Trophoblast cell (in vitro differentiated cells and primary cell): ENCODE data around the gene MR1.

Source experiments
- DNase-seq, 2 donors: peaks; one replicate each; pipeline ENCODE4 v3.0.0-alpha.2; 2016
- H2AFZ ChIP-seq: 2 replicates; pipeline ENCODE4 v1.6.1; 2013; ENCODE audit warnings: low read length, moderate library complexity, mild to moderate bottlenecking; ENCODE audit not compliant: insufficient read depth, poor library complexity
- H2AK5ac ChIP-seq: 2 replicates; pipeline ENCODE4 v1.6.1; 2013; ENCODE audit warnings: mild to moderate bottlenecking, low read length
- H2BK120ac ChIP-seq: 2 replicates; pipeline ENCODE4 v1.6.1; 2013; ENCODE audit warnings: low read length, mild to moderate bottlenecking, moderate library complexity; ENCODE audit not compliant: insufficient read depth, poor library complexity
- H2BK12ac ChIP-seq: 2 replicates; pipeline ENCODE4 v1.6.1; 2013; ENCODE audit warnings: mild to moderate bottlenecking, low read length, moderate library complexity
- H2BK5ac ChIP-seq: 2 replicates; pipeline ENCODE4 v1.6.1; 2013; ENCODE audit warnings: low read length, low read depth, moderate library complexity, mild to moderate bottlenecking; ENCODE audit not compliant: poor library complexity
- H3K14ac ChIP-seq: 2 replicates; pipeline ENCODE4 v1.6.1; 2013; ENCODE audit warnings: mild to moderate bottlenecking, low read length
- H3K18ac ChIP-seq: 2 replicates; pipeline ENCODE4 v1.6.1; 2013; ENCODE audit warnings: mild to moderate bottlenecking, low read length
- H3K23ac ChIP-seq: 2 replicates; pipeline ENCODE4 v1.6.1; 2013; ENCODE audit warnings: low read length
- H3K27ac ChIP-seq: 2 replicates; pipeline ENCODE4 v1.5.1; 2013; ENCODE audit warnings: low read depth, mild to moderate bottlenecking, inconsistent platforms, low read length, moderate library complexity
- H3K27me3 ChIP-seq: 2 replicates; pipeline ENCODE4 v1.6.1; 2013; ENCODE audit warnings: inconsistent platforms, mild to moderate bottlenecking, low read length, moderate library complexity; ENCODE audit not compliant: insufficient read depth
- H3K36me3 ChIP-seq, 2 experiments: 1 replicate in 1 of 2; 2 replicates in 1 of 2; pipeline ENCODE4 v1.6.1; 2013; ENCODE audit warnings: low read length in 2 of 2, mild to moderate bottlenecking in 2 of 2, moderate library complexity in 1 of 2; ENCODE audit not compliant: insufficient read depth in 2 of 2, control insufficient read depth in 1 of 2
- H3K4ac ChIP-seq: 2 replicates; pipeline ENCODE4 v1.6.1; 2013; ENCODE audit warnings: low read depth, mild to moderate bottlenecking, low read length, moderate library complexity
- H3K4me1 ChIP-seq, 2 experiments: 1 replicate in 1 of 2; 2 replicates in 1 of 2; pipeline ENCODE4 v1.6.1; 2013; ENCODE audit warnings: low read length in 2 of 2, mild to moderate bottlenecking in 2 of 2, moderate library complexity in 1 of 2; ENCODE audit not compliant: insufficient read depth in 2 of 2, control insufficient read depth in 1 of 2
- H3K4me2 ChIP-seq: 2 replicates; pipeline ENCODE4 v1.6.1; 2013; ENCODE audit warnings: inconsistent platforms, mild to moderate bottlenecking, low read length, moderate library complexity
- H3K4me3 ChIP-seq: 2 replicates; pipeline ENCODE4 v1.5.1; 2013; ENCODE audit warnings: mild to moderate bottlenecking, low read depth, low read length, inconsistent platforms
- H3K79me1 ChIP-seq: one replicate; pipeline ENCODE4 v1.6.1; 2013; ENCODE audit warnings: low read length
- H3K79me2 ChIP-seq: 2 replicates; pipeline ENCODE4 v1.6.1; 2013; ENCODE audit warnings: low read length, mild to moderate bottlenecking; ENCODE audit not compliant: control insufficient read depth, insufficient read depth, poor library complexity
- H3K9ac ChIP-seq: 2 replicates; pipeline ENCODE4 v1.6.1; 2013; ENCODE audit warnings: mild to moderate bottlenecking, low read length
- H3K9me3 ChIP-seq: 2 replicates; pipeline ENCODE4 v1.6.1; 2013; ENCODE audit warnings: low read depth, mild to moderate bottlenecking, control low read depth, inconsistent platforms, low read length; ENCODE audit not compliant: insufficient read depth
- H4K12ac ChIP-seq: 2 replicates; pipeline ENCODE4 v1.6.1; 2013; ENCODE audit warnings: low read depth, mild to moderate bottlenecking, low read length, moderate library complexity
- H4K8ac ChIP-seq: 2 replicates; pipeline ENCODE4 v1.6.1; 2013; ENCODE audit warnings: low read depth, mild to moderate bottlenecking, low read length, moderate library complexity
- H4K91ac ChIP-seq: one replicate; pipeline ENCODE4 v1.6.1; 2013; ENCODE audit warnings: low read depth, mild to moderate bottlenecking, low read length, moderate library complexity
- whole genome bisulfite sequencing: extraction: QIAGEN DNeasy Blood & Tissue Kit; methylation state at CpG from one replicate; pipeline ENCODE4 v1.1.7; 2013; ENCODE audit warnings: missing lambda C conversion rate; ENCODE audit not compliant: insufficient read length, insufficient coverage; ENCODE audit errors: extremely low coverage; 5-methylcytosine and 5-hydroxymethylcytosine counted together

The MR1 gene

DNA sequence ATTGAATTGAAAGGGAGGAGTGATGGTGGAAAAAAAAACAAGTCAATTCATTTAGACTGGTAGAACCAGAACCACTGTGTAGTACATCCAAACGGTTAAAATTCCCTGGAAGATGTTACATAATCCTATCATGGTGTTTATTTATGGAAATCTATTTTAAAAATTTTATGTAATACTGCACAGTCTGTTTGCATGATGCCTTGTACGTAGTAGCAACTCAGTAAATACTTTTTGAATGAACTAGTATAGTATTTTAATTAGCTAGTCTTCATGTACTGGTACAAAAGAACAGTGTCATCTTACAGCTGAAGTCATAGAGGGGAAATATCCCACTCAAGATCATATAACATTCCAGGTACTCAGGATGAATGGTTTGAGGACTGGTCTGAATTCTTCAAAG, 27.7 kb downstream of the MR1 start:
- no peak for DNase-seq
- no peak overlapping the region for H4K91ac ChIP-seq

DNA sequence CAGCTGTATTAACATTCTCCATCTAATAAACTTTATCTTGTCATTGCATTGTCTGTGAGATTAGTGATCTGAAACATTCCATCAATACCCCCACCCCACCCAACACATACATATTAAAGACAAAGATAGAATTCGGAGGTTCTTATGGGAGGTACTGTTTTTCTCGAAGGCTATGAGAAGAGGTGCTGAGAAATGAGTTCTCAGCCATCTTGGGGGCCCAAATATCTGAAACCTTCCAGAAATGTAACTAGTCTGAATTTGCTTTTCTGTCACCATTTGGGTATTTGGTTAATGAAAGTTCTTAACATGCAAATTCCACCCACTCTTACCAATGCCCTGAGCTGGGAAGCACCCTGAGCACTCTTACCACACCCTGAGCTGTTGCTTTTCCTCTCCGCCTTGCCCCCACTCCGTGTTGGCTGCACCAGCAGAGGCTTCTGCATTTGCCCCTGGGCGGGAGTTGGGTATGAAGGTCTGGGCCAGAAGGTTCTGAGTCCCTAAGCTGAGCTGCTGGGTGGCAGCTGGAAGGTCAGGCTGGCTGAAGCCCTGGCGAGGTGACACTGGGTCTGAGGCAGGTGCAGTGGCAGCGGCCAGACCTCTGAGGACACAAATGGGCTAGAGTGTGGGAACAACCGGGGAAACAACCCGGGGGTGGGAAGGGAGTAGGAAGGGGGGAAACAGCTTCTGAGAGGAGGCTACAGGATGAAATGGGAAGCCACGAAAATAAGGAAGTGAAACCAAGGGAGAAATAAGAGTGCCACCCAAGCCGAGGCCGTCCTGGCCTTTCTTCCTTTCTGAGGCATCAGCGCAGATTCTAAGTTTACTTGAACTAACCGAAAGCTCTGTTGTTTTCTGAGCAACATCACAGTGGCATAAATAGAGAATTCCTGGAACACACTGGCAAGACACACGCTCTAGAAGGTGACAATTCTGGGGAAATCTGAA, 28.4 kb downstream of the MR1 start:
- Histone ChIP-seq H3K23ac (no peak overlapping the region), H2AK5ac (no peak overlapping the region), H3K27ac (no peak overlapping the region)

More for the DNA sequence above, 27.7 kb downstream of the MR1 start:
- Histone ChIP-seq H2BK12ac (no peak overlapping the region), H3K36me3 (no peaks in the 10 kb centered on the region), H3K79me1 (no peaks in the 10 kb centered on the region), H3K14ac (no peak overlapping the region), H2AFZ (no peak overlapping the region), H3K4me2 (no peak overlapping the region), H2AK5ac (no peak overlapping the region), H3K9ac (no peak overlapping the region), H3K4ac (no peak overlapping the region), H3K79me2 (no peaks in the 10 kb centered on the region), H2BK5ac (no peak overlapping the region), H3K4me3 (no peak overlapping the region), H2BK120ac (no peak overlapping the region), H3K27me3 (no peaks in the 10 kb centered on the region), H4K8ac (no peak overlapping the region), H4K12ac (no peak overlapping the region), H3K4me1 (peaks cover 0 to 5% of the 10 kb centered on the region in 2 experiments), H3K27ac (no peak overlapping the region), H3K23ac (no peak overlapping the region), H3K9me3 (peaks cover 2% of the 10 kb centered on the region), H3K18ac (no peak overlapping the region)
- no CpG with 5 or more reads among the region's 2 CpGs for WGBS

DNA sequence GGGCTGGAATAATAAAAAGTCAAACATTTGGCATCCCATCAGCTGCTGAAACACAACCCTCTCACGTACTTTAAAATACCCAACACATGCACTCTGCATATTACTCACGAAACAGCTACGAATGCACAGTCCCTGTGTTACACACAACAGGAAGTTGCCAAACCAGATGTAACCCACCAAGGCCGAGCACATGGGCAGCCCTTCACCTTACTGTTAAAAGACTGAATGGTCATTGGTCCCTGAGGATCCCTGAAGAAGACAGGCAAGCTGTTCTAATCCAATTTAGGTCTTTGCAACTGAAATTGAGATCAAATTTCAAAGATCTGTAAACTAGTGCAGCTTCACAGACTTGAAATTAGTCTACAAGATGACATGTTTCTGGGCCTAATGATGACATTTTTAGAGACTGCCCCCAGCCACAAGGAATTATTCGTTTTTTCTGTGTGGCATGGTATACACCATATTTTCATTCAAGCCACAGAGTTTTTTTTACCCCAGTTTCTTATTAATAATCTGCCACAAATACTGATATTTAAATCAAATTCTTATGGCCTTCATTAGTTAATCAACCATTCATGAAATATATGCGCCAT, 29.1 kb downstream of the MR1 start:
- DNase-seq: peak; percentile 11 to 14
- Histone ChIP-seq H4K8ac (no peak overlapping the region), H3K27me3 (no peaks in the 10 kb centered on the region), H3K4me2 (no peak overlapping the region), H2BK12ac (no peak overlapping the region), H3K18ac (no peak overlapping the region), H3K9me3 (peaks cover 2% of the 10 kb centered on the region), H2BK120ac (no peak overlapping the region), H3K79me1 (no peaks in the 10 kb centered on the region), H3K4me1 (peaks cover 0 to 5% of the 10 kb centered on the region in 2 experiments), H3K4ac (no peak overlapping the region), H3K36me3 (no peaks in the 10 kb centered on the region), H3K27ac (no peak overlapping the region), H4K91ac (no peak overlapping the region), H3K23ac (no peak overlapping the region), H4K12ac (no peak overlapping the region), H3K9ac (no peak overlapping the region), H3K14ac (no peak overlapping the region), H2AK5ac (no peak overlapping the region), H3K79me2 (no peaks in the 10 kb centered on the region), H2AFZ (no peak overlapping the region), H3K4me3 (no peak overlapping the region), H2BK5ac (no peak overlapping the region)
- no CpG with 5 or more reads among the region's 6 CpGs for WGBS

More for the DNA sequence above, 28.4 kb downstream of the MR1 start:
- Histone ChIP-seq H3K79me2 (no peaks in the 10 kb centered on the region), H3K4me1 (peaks cover 0 to 5% of the 10 kb centered on the region in 2 experiments), H2BK5ac (no peak overlapping the region), H3K18ac (no peak overlapping the region), H4K91ac (no peak overlapping the region), H3K9ac (no peak overlapping the region), H3K14ac (no peak overlapping the region), H3K9me3 (peaks cover 2% of the 10 kb centered on the region), H3K4me3 (no peak overlapping the region), H2AFZ (no peak overlapping the region), H3K27me3 (no peaks in the 10 kb centered on the region), H4K8ac (no peak overlapping the region), H4K12ac (no peak overlapping the region), H3K4me2 (no peak overlapping the region), H3K4ac (no peak overlapping the region), H3K79me1 (no peaks in the 10 kb centered on the region), H2BK12ac (no peak overlapping the region), H3K36me3 (no peaks in the 10 kb centered on the region), H2BK120ac (no peak overlapping the region)
- DNase-seq: peak in 1 of 2 donors; percentile 25
- WGBS: no CpG with 5 or more reads among the region's 15 CpGs

DNA sequence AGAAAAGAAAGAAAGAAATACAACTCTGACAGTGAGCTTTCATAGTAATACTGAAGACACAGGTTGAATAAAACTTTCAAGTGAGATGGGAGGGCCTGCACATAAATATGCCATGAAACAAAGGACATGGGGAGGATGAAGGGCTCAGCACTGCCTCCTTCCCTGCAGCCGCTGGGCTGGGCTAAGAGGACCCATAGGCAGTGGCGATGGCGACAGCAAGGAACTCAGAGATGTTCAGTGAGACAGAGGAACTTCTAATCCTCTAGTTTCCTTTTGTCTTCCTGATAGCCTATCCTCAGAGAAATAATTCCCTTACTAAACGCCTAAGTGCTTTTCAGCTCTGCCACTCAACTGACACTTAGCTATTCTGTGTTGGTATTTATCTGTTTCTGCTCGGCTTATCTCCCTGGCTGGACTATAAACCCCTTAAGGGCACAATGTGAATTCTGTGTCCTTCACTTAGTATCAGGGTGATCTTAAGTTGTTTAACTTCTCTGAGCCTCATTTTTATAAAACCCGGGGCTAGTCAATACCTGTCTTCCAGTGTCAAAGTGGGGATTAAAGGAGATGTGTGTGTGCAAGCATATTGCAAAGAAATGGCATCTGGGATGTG, 30.3 kb downstream of the MR1 start:
- H3K4me1 ChIP-seq: peaks cover 0 to 5% of the 10 kb centered on the region in 2 experiments
- DNase-seq: no peak
- H3K36me3 ChIP-seq: no peaks in the 10 kb centered on the region
- H4K8ac ChIP-seq: no peak overlapping the region
- no peak overlapping the region for H4K91ac ChIP-seq
- no peak overlapping the region for H3K14ac ChIP-seq
- H3K9ac ChIP-seq: no peak overlapping the region
- H3K9me3 ChIP-seq: peaks cover 2% of the 10 kb centered on the region
- H2BK12ac ChIP-seq: no peak overlapping the region
- H3K27me3 ChIP-seq: no peaks in the 10 kb centered on the region
- H3K4me3 ChIP-seq: no peak overlapping the region
- no peak overlapping the region for H3K4ac ChIP-seq
- H3K27ac ChIP-seq: no peak overlapping the region
- no peak overlapping the region for H2AFZ ChIP-seq
- no peaks in the 10 kb centered on the region for H3K79me1 ChIP-seq
- no peak overlapping the region for H3K18ac ChIP-seq
- no peak overlapping the region for H3K23ac ChIP-seq
- no peak overlapping the region for H2BK5ac ChIP-seq
- H2BK120ac ChIP-seq: no peak overlapping the region
- H2AK5ac ChIP-seq: no peak overlapping the region
- WGBS: no CpG with 5 or more reads among the region's 6 CpGs
- no peaks in the 10 kb centered on the region for H3K79me2 ChIP-seq
- no peak overlapping the region for H3K4me2 ChIP-seq
- no peak overlapping the region for H4K12ac ChIP-seq
